Measurements from ENCODE around the gene CDH15. TPM values are rescaled to one million over a fixed set of nuclear protein-coding genes. Genes with fewer than 3 reads are reported as not detected.

Gene CDH15
- total and polyA plus RNA-seq, 9 of the 15 experiments (the other 6 are each of a cell fraction or from before 2014, with no cell fraction given), result 0.07 to 0.18 TPM; not detected in 7

DNA sequence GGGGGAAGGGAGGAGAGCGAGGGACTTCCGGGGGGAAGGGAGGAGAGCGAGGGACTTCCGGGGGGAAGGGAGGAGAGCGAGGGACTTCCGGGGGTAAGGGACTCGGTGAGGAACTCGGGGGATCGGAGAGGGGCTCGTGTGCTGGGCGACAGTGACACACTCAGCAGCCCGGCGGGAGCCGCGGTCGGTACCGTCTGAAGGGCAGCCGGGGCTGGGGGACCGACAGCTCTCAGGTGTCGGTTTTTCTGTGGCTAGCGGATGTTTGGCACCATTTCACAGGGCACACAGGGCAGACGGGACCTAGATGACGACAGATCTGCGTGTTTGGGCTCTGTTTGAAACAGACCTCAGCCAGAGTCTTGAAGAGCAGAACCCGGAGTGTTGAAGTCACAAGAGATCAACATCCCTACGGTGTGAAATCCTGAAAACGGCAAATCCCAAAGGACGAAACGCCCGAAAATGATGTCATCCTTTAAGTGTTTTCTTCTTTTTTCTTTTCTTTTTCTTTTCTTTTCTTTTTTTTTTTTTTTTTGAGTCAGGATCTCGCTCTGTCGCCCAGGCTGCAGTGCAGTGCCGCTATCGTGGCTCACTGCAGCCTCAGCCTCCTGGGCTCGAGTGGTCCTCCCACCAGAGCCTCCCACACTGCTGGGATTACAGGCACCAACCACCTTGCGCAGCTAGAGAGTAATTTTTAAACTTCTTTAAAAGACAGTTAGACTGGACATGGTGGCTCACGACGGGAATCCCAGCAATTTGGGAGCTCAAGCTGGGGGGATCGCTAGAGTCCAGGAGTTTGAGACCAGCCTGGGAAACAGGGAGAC lies 69.8 kb downstream of the CDH15 start (continued):
- no peak; the same call in 1 of the 2 replicates for TF ChIP-seq BCOR (IDR thresholded peaks at IDR 0.05)
- TF ChIP-seq, protein P1, sequence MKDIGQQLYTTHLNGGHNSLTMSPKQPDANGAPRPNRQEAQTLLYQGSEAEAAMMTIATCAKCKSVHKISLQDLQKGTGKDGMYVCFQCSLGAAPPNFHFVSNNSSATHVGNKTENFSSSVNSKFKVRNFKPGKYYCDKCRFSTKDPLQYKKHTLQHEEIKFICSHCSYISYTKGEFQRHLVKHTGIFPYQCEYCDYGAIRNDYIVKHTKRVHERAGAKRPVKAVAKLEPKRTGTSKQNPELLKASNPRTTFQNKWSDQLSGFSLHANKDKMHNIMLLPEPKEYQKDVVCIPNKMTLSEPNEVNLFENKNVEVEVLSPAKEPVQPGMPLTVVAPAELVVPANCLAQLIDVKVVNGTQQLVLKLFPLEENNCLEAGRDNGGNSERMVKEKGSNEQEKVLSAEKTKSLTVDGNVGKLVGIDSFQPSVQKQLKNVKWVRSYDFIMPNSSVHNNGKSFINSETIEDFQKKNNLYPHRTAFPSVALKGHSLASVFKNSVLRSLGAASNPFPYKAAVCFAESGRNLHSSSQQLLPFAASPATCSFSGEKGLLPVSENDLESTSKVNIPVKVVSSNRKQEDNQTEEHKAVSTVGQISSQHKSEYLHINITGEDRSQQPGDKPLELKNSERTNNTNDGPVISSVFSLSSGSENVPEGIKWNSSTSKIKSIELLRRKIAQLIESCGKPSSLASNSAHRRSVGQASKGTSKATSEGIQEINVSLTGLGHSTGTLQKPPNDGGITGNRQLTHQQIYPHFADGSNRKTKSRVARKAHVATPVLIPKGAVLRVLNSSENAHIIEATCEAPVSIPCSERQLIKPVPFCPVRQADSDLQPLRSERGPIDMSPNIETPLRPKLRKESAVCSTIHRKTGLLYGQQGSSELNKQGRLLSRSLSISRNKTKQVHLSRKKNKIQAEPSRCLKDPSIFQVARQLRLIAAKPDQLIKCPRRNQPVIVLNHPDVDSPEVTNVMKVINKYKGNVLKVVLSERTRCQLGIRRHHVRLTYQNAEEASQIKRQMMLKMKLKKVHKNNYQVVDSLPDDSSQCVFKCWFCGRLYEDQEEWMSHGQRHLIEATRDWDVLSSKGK (CRISPR knock-in tag; IDR thresholded peaks at IDR 0.05), result no peak
- TF ChIP-seq TAF9B (IDR thresholded peaks at IDR 0.05; ENCODE audit: partially characterized antibody), result peak; percentile 79
- TF ChIP-seq NFIC (IDR thresholded peaks at IDR 0.05), result peak; percentile 51
- TF ChIP-seq RB1 (IDR thresholded peaks at IDR 0.05; ENCODE audit: low read depth), result peak; percentile 13; the same call in 1 of the 2 replicates
- TF ChIP-seq RBBP5 (IDR thresholded peaks at IDR 0.05; ENCODE audit: borderline replicate concordance, insufficient read depth, low read length, poor library complexity, severe bottlenecking), result peak; percentile 71
- no peak for TF ChIP-seq NFIX (CRISPR knock-in tag; IDR thresholded peaks at IDR 0.05; ENCODE audit: low read depth)
- TF ChIP-seq FOSL1 (tag; conservative IDR thresholded peaks at IDR 0.05), result 0 out of 2 replicates have a peak, but pooled peaks have one; percentile 36
- TF ChIP-seq GTF2E2 (tag; IDR thresholded peaks at IDR 0.05), result peak; percentile 81
- TF ChIP-seq FOXJ2 (tag; IDR thresholded peaks at IDR 0.05), result peak; percentile 37; the same call in 1 of the 2 replicates
- TF ChIP-seq ZFP1 (CRISPR knock-in tag; IDR thresholded peaks at IDR 0.05), result no peak
- TF ChIP-seq, protein P2, sequence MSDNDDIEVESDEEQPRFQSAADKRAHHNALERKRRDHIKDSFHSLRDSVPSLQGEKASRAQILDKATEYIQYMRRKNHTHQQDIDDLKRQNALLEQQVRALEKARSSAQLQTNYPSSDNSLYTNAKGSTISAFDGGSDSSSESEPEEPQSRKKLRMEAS (CRISPR knock-in tag; IDR thresholded peaks at IDR 0.05), result peak; percentile 8; the same call in 1 of the 2 replicates
- TF ChIP-seq, protein P3, sequence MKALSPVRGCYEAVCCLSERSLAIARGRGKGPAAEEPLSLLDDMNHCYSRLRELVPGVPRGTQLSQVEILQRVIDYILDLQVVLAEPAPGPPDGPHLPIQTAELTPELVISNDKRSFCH (CRISPR knock-in tag; IDR thresholded peaks at IDR 0.05), result no peak
- TF ChIP-seq, protein P3 (tag; IDR thresholded peaks at IDR 0.05), result peak; percentile 26; the same call in 1 of the 2 replicates
- TF ChIP-seq MAZ (CRISPR knock-in tag; conservative IDR thresholded peaks at IDR 0.05 in 1 of 2, IDR thresholded peaks at IDR 0.05 in 1 of 2), result peak; percentile 96 to 99
- peak; percentile 36 to 57; a peak in 1 of 4 replicates for TF ChIP-seq SRF (CRISPR knock-in tag; IDR thresholded peaks at IDR 0.05)
- peak; percentile 84 for TF ChIP-seq SMAD3 (CRISPR knock-in tag; conservative IDR thresholded peaks at IDR 0.05)
- TF ChIP-seq ZSCAN32 (CRISPR knock-in tag; IDR thresholded peaks at IDR 0.05), result peak; percentile 71; the same call in 1 of the 2 replicates
- no peak for TF ChIP-seq CBFA2T3 (IDR thresholded peaks at IDR 0.05)
- peak; percentile 30; the same call in 1 of the 2 replicates for TF ChIP-seq CHD2 (IDR thresholded peaks at IDR 0.05; ENCODE audit: low read depth, low read length)
- TF ChIP-seq, protein P4, sequence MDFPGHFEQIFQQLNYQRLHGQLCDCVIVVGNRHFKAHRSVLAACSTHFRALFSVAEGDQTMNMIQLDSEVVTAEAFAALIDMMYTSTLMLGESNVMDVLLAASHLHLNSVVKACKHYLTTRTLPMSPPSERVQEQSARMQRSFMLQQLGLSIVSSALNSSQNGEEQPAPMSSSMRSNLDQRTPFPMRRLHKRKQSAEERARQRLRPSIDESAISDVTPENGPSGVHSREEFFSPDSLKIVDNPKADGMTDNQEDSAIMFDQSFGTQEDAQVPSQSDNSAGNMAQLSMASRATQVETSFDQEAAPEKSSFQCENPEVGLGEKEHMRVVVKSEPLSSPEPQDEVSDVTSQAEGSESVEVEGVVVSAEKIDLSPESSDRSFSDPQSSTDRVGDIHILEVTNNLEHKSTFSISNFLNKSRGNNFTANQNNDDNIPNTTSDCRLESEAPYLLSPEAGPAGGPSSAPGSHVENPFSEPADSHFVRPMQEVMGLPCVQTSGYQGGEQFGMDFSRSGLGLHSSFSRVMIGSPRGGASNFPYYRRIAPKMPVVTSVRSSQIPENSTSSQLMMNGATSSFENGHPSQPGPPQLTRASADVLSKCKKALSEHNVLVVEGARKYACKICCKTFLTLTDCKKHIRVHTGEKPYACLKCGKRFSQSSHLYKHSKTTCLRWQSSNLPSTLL (IDR thresholded peaks at IDR 0.05), result 0 out of 2 replicates have a peak, but pooled peaks have one; percentile 43
- TF ChIP-seq SMARCA4 (IDR thresholded peaks at IDR 0.05), result 0 out of 2 replicates have a peak, but pooled peaks have one; percentile 61
- no peak; the same call in 1 of the 2 replicates for TF ChIP-seq SREBF1 (IDR thresholded peaks at IDR 0.05; ENCODE audit: borderline replicate concordance, low read depth, low read length)

Measured in K562 (cell line).